HepG2 (cell line): ENCODE data around the gene RSAD1. TPM values are rescaled to one million over a fixed set of nuclear protein-coding genes. Genes with fewer than 3 reads are reported as not detected.

Source experiments
- AGO1 ChIP-seq: fragments of 200-400 bp; formaldehyde crosslinking; IDR thresholded peaks from 2 replicates; pipeline ENCODE4 v1.6.1; 2017; ENCODE audit warnings: mild to moderate bottlenecking, low read depth, low read length, moderate library complexity; ENCODE audit not compliant: poor library complexity, severe bottlenecking
- CAMTA2 ChIP-seq: sonication (generic); formaldehyde crosslinking; IDR thresholded peaks from 2 replicates; pipeline ENCODE4 v1.4.0; 2020; ENCODE audit warnings: mild to moderate bottlenecking, missing genetic modification reagents, borderline replicate concordance
- CHD4 ChIP-seq: fragments of 200-600 bp; sonication (generic); IDR thresholded peaks from 2 replicates; pipeline ENCODE4 v1.7.0; 2017; ENCODE audit warnings: mild to moderate bottlenecking, low read length, borderline replicate concordance
- FOXJ3 ChIP-seq: sonication (generic); formaldehyde crosslinking; IDR thresholded peaks from 2 replicates; pipeline ENCODE4 v1.4.0; 2020; ENCODE audit warnings: missing genetic modification reagents, mild to moderate bottlenecking, borderline replicate concordance
- HDAC1 ChIP-seq: sonication (generic); formaldehyde crosslinking; IDR thresholded peaks from 2 replicates; pipeline ENCODE4 v1.5.1; 2020; ENCODE audit warnings: mild to moderate bottlenecking, missing genetic modification reagents
- HDAC2 ChIP-seq: sonication (generic); formaldehyde crosslinking; IDR thresholded peaks from 2 replicates; pipeline ENCODE4 v1.4.0; 2020; ENCODE audit warnings: missing genetic modification reagents
- KMT2B ChIP-seq: IDR thresholded peaks from 2 replicates; pipeline ENCODE4 v1.6.1; 2016; ENCODE audit warnings: missing genetic modification reagents, missing compliant biosample characterization
- PATZ1 ChIP-seq: sonication (generic); formaldehyde crosslinking; IDR thresholded peaks from 2 replicates; pipeline ENCODE4 v1.4.0; 2020; ENCODE audit warnings: missing genetic modification reagents
- SIX4 ChIP-seq: sonication (generic); formaldehyde crosslinking; IDR thresholded peaks from 2 replicates; pipeline ENCODE4 v1.4.0; 2020; ENCODE audit warnings: missing genetic modification reagents
- SUZ12 ChIP-seq: fragments of 150-350 bp; IDR thresholded peaks from 2 replicates; pipeline ENCODE4 v1.6.1; 2014; ENCODE audit warnings: low read depth, low read length
- ZBTB37 ChIP-seq: sonication (generic); formaldehyde crosslinking; IDR thresholded peaks from 2 replicates; pipeline ENCODE4 v1.4.0; 2020; ENCODE audit warnings: mild to moderate bottlenecking, missing genetic modification reagents
- ZNF160 ChIP-seq: sonication (generic); formaldehyde crosslinking; IDR thresholded peaks from 2 replicates; pipeline ENCODE4 v1.8.0; 2022; ENCODE audit warnings: mild to moderate bottlenecking, inconsistent platforms, missing genetic modification reagents
- ZNF3 ChIP-seq: IDR thresholded peaks from 2 replicates; pipeline ENCODE4 v1.7.0; 2017; ENCODE audit warnings: inconsistent platforms
- ZNF530 ChIP-seq: sonication (generic); formaldehyde crosslinking; IDR thresholded peaks from 2 replicates; pipeline ENCODE4 v1.5.0; 2020; ENCODE audit warnings: low read depth, mild to moderate bottlenecking, missing genetic modification reagents
- ZNF670 ChIP-seq: sonication (generic); formaldehyde crosslinking; IDR thresholded peaks from 2 replicates; pipeline ENCODE4 v1.8.0; 2022; ENCODE audit warnings: mild to moderate bottlenecking, missing genetic modification reagents, borderline replicate concordance
- ZSCAN29 ChIP-seq: sonication (generic); formaldehyde crosslinking; conservative IDR thresholded peaks from 2 replicates; pipeline ENCODE4 v1.4.0; 2020; ENCODE audit warnings: mild to moderate bottlenecking, missing genetic modification reagents
- ZSCAN31 ChIP-seq: sonication (generic); formaldehyde crosslinking; IDR thresholded peaks from 2 replicates; pipeline ENCODE4 v1.5.0; 2020; ENCODE audit warnings: low read depth, mild to moderate bottlenecking, missing genetic modification reagents
- polyA plus RNA-seq, 8 experiments: library from polyadenylated mRNA; depleted of rRNA in 3 of 8; stranded (reverse) in 7 of 8; unstranded in 1 of 8; fragments of >200 nt; fragmentation: Illumina TruSeq in 4 of 8; extraction: Trizol in 4 of 8; gene quantifications; 2 replicates each; pipeline versions ENCODE4 v1.2.1 to v1.2.3, GENCODE V29; 2011 to 2016; ENCODE audit warnings: low read depth in 4 of 8, missing spikeins in 1 of 8, mixed read lengths in 1 of 8; ENCODE audit not compliant: insufficient read depth in 1 of 8
- total RNA-seq, 5 experiments: library from RNA; depleted of rRNA; stranded (reverse); fragments of >200 nt; fragmentation: Illumina TruSeq; extraction: Trizol; gene quantifications; 2 replicates each; pipeline ENCODE4 v1.2.3, GENCODE V29; 2016; ENCODE audit warnings: low read depth in 1 of 5
- TF ChIP-seq, protein P1 (sequence below): sonication (generic); formaldehyde crosslinking; IDR thresholded peaks from 2 replicates; pipeline ENCODE4 v1.5.0; 2020; ENCODE audit warnings: missing genetic modification reagents, mild to moderate bottlenecking, borderline replicate concordance
- TF ChIP-seq, protein P2 (sequence below): sonication (generic); formaldehyde crosslinking; IDR thresholded peaks from 2 replicates; pipeline ENCODE4 v1.8.1; 2022; ENCODE audit warnings: low read depth, mild to moderate bottlenecking, missing genetic modification reagents

RSAD1 gene
- total and polyA plus RNA-seq, 2 of the 13 experiments (the other 11 are each of a cell fraction or from before 2014, with no cell fraction given): 22.7 to 27.7 TPM

- TF ChIP-seq PATZ1: peak; percentile 48; the same call in 1 of the 2 replicates
- TF ChIP-seq CAMTA2 (CRISPR knock-in tag): no peak
- TF ChIP-seq SIX4: no peak
- TF ChIP-seq CHD4: 0 out of 2 replicates have a peak, but pooled peaks have one; percentile 34
- TF ChIP-seq ZBTB37 (CRISPR knock-in tag): peak; percentile 90
- TF ChIP-seq, protein P1, sequence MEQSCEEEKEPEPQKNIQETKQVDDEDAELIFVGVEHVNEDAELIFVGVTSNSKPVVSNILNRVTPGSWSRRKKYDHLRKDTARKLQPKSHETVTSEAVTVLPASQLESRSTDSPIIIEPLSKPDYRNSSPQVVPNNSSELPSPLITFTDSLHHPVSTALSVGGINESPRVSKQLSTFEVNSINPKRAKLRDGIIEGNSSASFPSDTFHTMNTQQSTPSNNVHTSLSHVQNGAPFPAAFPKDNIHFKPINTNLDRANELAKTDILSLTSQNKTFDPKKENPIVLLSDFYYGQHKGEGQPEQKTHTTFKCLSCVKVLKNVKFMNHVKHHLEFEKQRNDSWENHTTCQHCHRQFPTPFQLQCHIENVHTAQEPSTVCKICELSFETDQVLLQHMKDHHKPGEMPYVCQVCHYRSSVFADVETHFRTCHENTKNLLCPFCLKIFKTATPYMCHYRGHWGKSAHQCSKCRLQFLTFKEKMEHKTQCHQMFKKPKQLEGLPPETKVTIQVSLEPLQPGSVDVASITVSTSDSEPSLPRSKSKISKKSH (CRISPR knock-in tag): no peak
- TF ChIP-seq ZSCAN31 (CRISPR knock-in tag): peak; percentile 92
- TF ChIP-seq ZNF160 (CRISPR knock-in tag): no peak
- peak; percentile 83 for TF ChIP-seq HDAC1 (CRISPR knock-in tag)
- TF ChIP-seq AGO1: no peak
- peak; percentile 60; the same call in 1 of the 2 replicates for TF ChIP-seq FOXJ3 (CRISPR knock-in tag)
- peak; percentile 62; the same call in 1 of the 2 replicates for TF ChIP-seq ZNF3
- peak; percentile 34; the same call in 1 of the 2 replicates for TF ChIP-seq HDAC2 (CRISPR knock-in tag)
- TF ChIP-seq KMT2B (CRISPR knock-in tag): peak; percentile 44; the same call in 1 of the 2 replicates
- TF ChIP-seq, protein P2, sequence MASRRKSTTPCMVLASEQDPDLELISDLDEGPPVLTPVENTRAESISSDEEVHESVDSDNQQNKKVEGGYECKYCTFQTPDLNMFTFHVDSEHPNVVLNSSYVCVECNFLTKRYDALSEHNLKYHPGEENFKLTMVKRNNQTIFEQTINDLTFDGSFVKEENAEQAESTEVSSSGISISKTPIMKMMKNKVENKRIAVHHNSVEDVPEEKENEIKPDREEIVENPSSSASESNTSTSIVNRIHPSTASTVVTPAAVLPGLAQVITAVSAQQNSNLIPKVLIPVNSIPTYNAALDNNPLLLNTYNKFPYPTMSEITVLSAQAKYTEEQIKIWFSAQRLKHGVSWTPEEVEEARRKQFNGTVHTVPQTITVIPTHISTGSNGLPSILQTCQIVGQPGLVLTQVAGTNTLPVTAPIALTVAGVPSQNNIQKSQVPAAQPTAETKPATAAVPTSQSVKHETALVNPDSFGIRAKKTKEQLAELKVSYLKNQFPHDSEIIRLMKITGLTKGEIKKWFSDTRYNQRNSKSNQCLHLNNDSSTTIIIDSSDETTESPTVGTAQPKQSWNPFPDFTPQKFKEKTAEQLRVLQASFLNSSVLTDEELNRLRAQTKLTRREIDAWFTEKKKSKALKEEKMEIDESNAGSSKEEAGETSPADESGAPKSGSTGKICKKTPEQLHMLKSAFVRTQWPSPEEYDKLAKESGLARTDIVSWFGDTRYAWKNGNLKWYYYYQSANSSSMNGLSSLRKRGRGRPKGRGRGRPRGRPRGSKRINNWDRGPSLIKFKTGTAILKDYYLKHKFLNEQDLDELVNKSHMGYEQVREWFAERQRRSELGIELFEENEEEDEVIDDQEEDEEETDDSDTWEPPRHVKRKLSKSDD (CRISPR knock-in tag): peak; percentile 81
- 0 out of 2 replicates have a peak, but pooled peaks have one; percentile 54 for TF ChIP-seq ZSCAN29
- TF ChIP-seq ZNF530 (CRISPR knock-in tag): no peak
- TF ChIP-seq ZNF670 (CRISPR knock-in tag): peak; percentile 97
- no peak for TF ChIP-seq SUZ12
Measured at GRCh38 chr17:50458701-50459676, 19.7 kb upstream of the RSAD1 start (continued).
